ENCODE measurements around the gene SPIRE1.

Gene SPIRE1

GRCh38 chr18:12452784-12453183, 205.1 kb downstream of the SPIRE1 start:
- no peak overlapping the region for H3K27ac ChIP-seq
- no peak for TF ChIP-seq CTCF (conservative IDR thresholded peaks at IDR 0.05)

- TF ChIP-seq CTCF (conservative IDR thresholded peaks at IDR 0.05): no peak
- no peak overlapping the region for H3K27ac ChIP-seq
Observed at GRCh38 chr18:12451428-12451827, 206.5 kb downstream of the SPIRE1 start.

GRCh38 chr18:12449051-12449785, 208.7 kb downstream of the SPIRE1 start:
- TF ChIP-seq CTCF (conservative IDR thresholded peaks at IDR 0.05): no peak
- no peak overlapping the region for H3K27ac ChIP-seq

- H3K27ac ChIP-seq: no peak overlapping the region
Observed at GRCh38 chr18:12445554-12445953, 212.4 kb downstream of the SPIRE1 start.

GRCh38 chr18:12443551-12443950, 214.4 kb downstream of the SPIRE1 start:
- TF ChIP-seq CTCF (conservative IDR thresholded peaks at IDR 0.05): no peak
- H3K27ac ChIP-seq: no peak overlapping the region

More at GRCh38 chr18:12445554-12445953, 212.4 kb downstream of the SPIRE1 start:
- TF ChIP-seq CTCF (conservative IDR thresholded peaks at IDR 0.05): no peak

GRCh38 chr18:12442946-12443345, 215.0 kb downstream of the SPIRE1 start:
- no peak for TF ChIP-seq CTCF (conservative IDR thresholded peaks at IDR 0.05)
- H3K27ac ChIP-seq: no peak overlapping the region

- no peak overlapping the region for H3K27ac ChIP-seq
- TF ChIP-seq CTCF (conservative IDR thresholded peaks at IDR 0.05): no peak
Observed at GRCh38 chr18:12441475-12442034, 216.4 kb downstream of the SPIRE1 start.

Measured in VCaP (cell line).